Measurements from ENCODE around the gene NDUFA3. TPM values are rescaled to one million over a fixed set of nuclear protein-coding genes. Genes with fewer than 3 reads are reported as not detected.

NDUFA3 gene
- total and polyA plus RNA-seq, 4 donors: 64.9 to 129 (median 70.9) TPM

GRCh38 chr19:54152878-54153524 lies 50.3 kb downstream of the NDUFA3 start:
- Histone ChIP-seq H3K4me3 (ENCODE audit: low read length in 2 of 2) (no peak overlapping the region), H3K36me3 (ENCODE audit: control insufficient read depth in 1 of 2, insufficient read depth in 2 of 2, low read length in 1 of 2) (peaks cover 4 to 11% of the 10 kb centered on the region in 2 donors), H3K9me3 (ENCODE audit: control insufficient read depth, low read length) (no peaks in the 10 kb centered on the region), H3K27me3 (ENCODE audit: control insufficient read depth in 1 of 2, insufficient read depth in 2 of 2, low read length in 1 of 2) (no peaks in the 10 kb centered on the region), H3K4me1 (ENCODE audit: control insufficient read depth in 1 of 2, insufficient read depth in 2 of 2, low read length in 2 of 2) (no peaks in the 10 kb centered on the region), H3K27ac (ENCODE audit: low read depth in 1 of 2, low read length in 2 of 2) (no peak overlapping the region)
- DNase-seq: no peak
- intact Hi-C loops (cut with DNase I): loop anchor here in 1 of 2 donors (10.0 kb wide), 1 partner anchor 302 kb away; no protein-coding TSS in a partner anchor
- WGBS, 2 donors: 84% methylated on average over 25 of the region's 25 CpGs
- ATAC-seq (ENCODE audit: low FRiP score): no peak

GRCh38 chr19:54153731-54154326 lies 51.2 kb downstream of the NDUFA3 start:
- no peaks in the 10 kb centered on the region for H3K4me1 ChIP-seq (ENCODE audit: control insufficient read depth in 1 of 2, insufficient read depth in 2 of 2, low read length in 2 of 2)
- DNase-seq (no peak), ATAC-seq (ENCODE audit: low FRiP score) (no peak)
- 72 to 77% methylated on average over 10 of the region's 10 CpGs for WGBS, 2 donors
- H3K27me3 ChIP-seq (ENCODE audit: control insufficient read depth in 1 of 2, insufficient read depth in 2 of 2, low read length in 1 of 2): no peaks in the 10 kb centered on the region
- H3K27ac ChIP-seq (ENCODE audit: low read depth in 1 of 2, low read length in 2 of 2): no peak overlapping the region
- no peak overlapping the region for H3K4me3 ChIP-seq (ENCODE audit: low read length in 2 of 2)
- intact Hi-C loops (cut with DNase I): loop anchor here in 1 of 2 donors (10.0 kb wide), 1 partner anchor 301 kb away; no protein-coding TSS in a partner anchor
- H3K9me3 ChIP-seq (ENCODE audit: control insufficient read depth, low read length): no peaks in the 10 kb centered on the region
- H3K36me3 ChIP-seq (ENCODE audit: control insufficient read depth in 1 of 2, insufficient read depth in 2 of 2, low read length in 1 of 2): peaks cover 4 to 10% of the 10 kb centered on the region in 2 donors

GRCh38 chr19:54154603-54155345 lies 52.1 kb downstream of the NDUFA3 start:
- no peak overlapping the region for H3K27ac ChIP-seq (ENCODE audit: low read depth in 1 of 2, low read length in 2 of 2)
- peaks cover 4 to 10% of the 10 kb centered on the region in 2 donors for H3K36me3 ChIP-seq (ENCODE audit: control insufficient read depth in 1 of 2, insufficient read depth in 2 of 2, low read length in 1 of 2)
- H3K27me3 ChIP-seq (ENCODE audit: control insufficient read depth in 1 of 2, insufficient read depth in 2 of 2, low read length in 1 of 2): no peaks in the 10 kb centered on the region
- no peak overlapping the region for H3K4me3 ChIP-seq (ENCODE audit: low read length in 2 of 2)
- no peak for ATAC-seq (ENCODE audit: low FRiP score)
- intact Hi-C loops (cut with DNase I): loop anchor here in 1 of 2 donors (10.0 kb wide), 1 partner anchor 300 kb away; no protein-coding TSS in a partner anchor
- H3K4me1 ChIP-seq (ENCODE audit: control insufficient read depth in 1 of 2, insufficient read depth in 2 of 2, low read length in 2 of 2): no peaks in the 10 kb centered on the region
- 67 to 70% methylated on average over 18 of the region's 18 CpGs for WGBS, 2 donors
- no peak for DNase-seq
- no peaks in the 10 kb centered on the region for H3K9me3 ChIP-seq (ENCODE audit: control insufficient read depth, low read length)

GRCh38 chr19:54155694-54156093 lies 53.0 kb downstream of the NDUFA3 start:
- no peak for DNase-seq
- intact Hi-C loops (cut with DNase I): loop anchor here in 1 of 2 donors (10.0 kb wide), 1 partner anchor 299 kb away; no protein-coding TSS in a partner anchor

GRCh38 chr19:54156490-54156889 lies 53.8 kb downstream of the NDUFA3 start:
- WGBS, 2 donors: 70 to 73% methylated on average over 11 of the region's 11 CpGs
- Histone ChIP-seq H3K9me3 (ENCODE audit: control insufficient read depth, low read length) (no peaks in the 10 kb centered on the region), H3K4me1 (ENCODE audit: control insufficient read depth in 1 of 2, insufficient read depth in 2 of 2, low read length in 2 of 2) (no peaks in the 10 kb centered on the region), H3K27ac (ENCODE audit: low read depth in 1 of 2, low read length in 2 of 2) (no peak overlapping the region), H3K27me3 (ENCODE audit: control insufficient read depth in 1 of 2, insufficient read depth in 2 of 2, low read length in 1 of 2) (no peaks in the 10 kb centered on the region), H3K4me3 (ENCODE audit: low read length in 2 of 2) (no peak overlapping the region), H3K36me3 (ENCODE audit: control insufficient read depth in 1 of 2, insufficient read depth in 2 of 2, low read length in 1 of 2) (peaks cover 4 to 10% of the 10 kb centered on the region in 2 donors)
- no peak for ATAC-seq (ENCODE audit: low FRiP score)
- DNase-seq: no peak
- intact Hi-C loops (cut with DNase I): loop anchor here in 1 of 2 donors (10.0 kb wide), 1 partner anchor 298 kb away; no protein-coding TSS in a partner anchor

More at GRCh38 chr19:54155694-54156093, 53.0 kb downstream of the NDUFA3 start:
- Histone ChIP-seq H3K36me3 (ENCODE audit: control insufficient read depth in 1 of 2, insufficient read depth in 2 of 2, low read length in 1 of 2) (peaks cover 4 to 10% of the 10 kb centered on the region in 2 donors), H3K27ac (ENCODE audit: low read depth in 1 of 2, low read length in 2 of 2) (no peak overlapping the region), H3K4me1 (ENCODE audit: control insufficient read depth in 1 of 2, insufficient read depth in 2 of 2, low read length in 2 of 2) (no peaks in the 10 kb centered on the region), H3K4me3 (ENCODE audit: low read length in 2 of 2) (no peak overlapping the region), H3K27me3 (ENCODE audit: control insufficient read depth in 1 of 2, insufficient read depth in 2 of 2, low read length in 1 of 2) (no peaks in the 10 kb centered on the region), H3K9me3 (ENCODE audit: control insufficient read depth, low read length) (no peaks in the 10 kb centered on the region)
- ATAC-seq (ENCODE audit: low FRiP score): no peak
- 50 to 62% methylated on average over 16 to 19 of the region's 19 CpGs for WGBS, 2 donors

GRCh38 chr19:54156953-54157352 lies 54.3 kb downstream of the NDUFA3 start:
- Histone ChIP-seq H3K4me1 (ENCODE audit: control insufficient read depth in 1 of 2, insufficient read depth in 2 of 2, low read length in 2 of 2) (no peaks in the 10 kb centered on the region), H3K36me3 (ENCODE audit: control insufficient read depth in 1 of 2, insufficient read depth in 2 of 2, low read length in 1 of 2) (peaks cover 4 to 10% of the 10 kb centered on the region in 2 donors), H3K9me3 (ENCODE audit: control insufficient read depth, low read length) (no peaks in the 10 kb centered on the region), H3K27me3 (ENCODE audit: control insufficient read depth in 1 of 2, insufficient read depth in 2 of 2, low read length in 1 of 2) (no peaks in the 10 kb centered on the region), H3K4me3 (ENCODE audit: low read length in 2 of 2) (no peak overlapping the region), H3K27ac (ENCODE audit: low read depth in 1 of 2, low read length in 2 of 2) (no peak overlapping the region)
- intact Hi-C loops (cut with DNase I): loop anchor here in 1 of 2 donors (10.0 kb wide), 1 partner anchor 298 kb away; no protein-coding TSS in a partner anchor
- WGBS, 2 donors: 93 to 96% methylated on average over 3 of the region's 3 CpGs
- ATAC-seq (ENCODE audit: low FRiP score) (no peak), DNase-seq (no peak)

Other genes with a start within 250 kb of the NDUFA3 start
- 100 to 1,000 TPM; 234 to 377 TPM for gene MYADM, start 235.0 kb upstream of the NDUFA3 start, total RNA-seq
- gene MYADM, start 235.0 kb upstream of the NDUFA3 start, polyA plus RNA-seq: 100 to 1,000 TPM in 1 of 2 donors, 10 to 100 TPM in 1; 59.2 to 134 TPM
- 1 to 10 TPM in 1 of 2 donors, not detected in 1; 1.2 TPM for gene PRKCG, start 220.7 kb upstream of the NDUFA3 start, total RNA-seq
- gene PRKCG, start 220.7 kb upstream of the NDUFA3 start, polyA plus RNA-seq: not detected
- gene CACNG7, start 193.6 kb upstream of the NDUFA3 start, total RNA-seq: not detected
- gene CACNG7, start 193.6 kb upstream of the NDUFA3 start, polyA plus RNA-seq: not detected
- under 1 TPM; 0.23 to 0.33 TPM for gene CACNG8, start 139.9 kb upstream of the NDUFA3 start, total RNA-seq
- gene CACNG8, start 139.9 kb upstream of the NDUFA3 start, polyA plus RNA-seq: under 1 TPM; under 0.01 to 0.05 TPM
- gene CACNG6, start 111.2 kb upstream of the NDUFA3 start, total RNA-seq: not detected
- gene CACNG6, start 111.2 kb upstream of the NDUFA3 start, polyA plus RNA-seq: under 1 TPM in 1 of 2 donors, not detected in 1; 0.18 TPM
- gene VSTM1, start 39.0 kb upstream of the NDUFA3 start, total RNA-seq: not detected
- gene VSTM1, start 39.0 kb upstream of the NDUFA3 start, polyA plus RNA-seq: not detected
- gene TARM1, start 21.5 kb upstream of the NDUFA3 start, total RNA-seq: not detected
- not detected for gene TARM1, start 21.5 kb upstream of the NDUFA3 start, polyA plus RNA-seq
- 1 to 10 TPM; 4.4 to 6.0 TPM for gene OSCAR, start 2.1 kb upstream of the NDUFA3 start, total RNA-seq
- 1 to 10 TPM in 1 of 2 donors, under 1 TPM in 1; 0.31 to 2.8 TPM for gene OSCAR, start 2.1 kb upstream of the NDUFA3 start, polyA plus RNA-seq
- gene TFPT, start 12.8 kb downstream of the NDUFA3 start, total RNA-seq: 10 to 100 TPM; 12.9 to 17.3 TPM
- gene TFPT, start 12.8 kb downstream of the NDUFA3 start, polyA plus RNA-seq: 10 to 100 TPM in 1 of 2 donors, 1 to 10 TPM in 1; 8.3 to 29.4 TPM
- gene PRPF31, start 12.9 kb downstream of the NDUFA3 start, total RNA-seq: 10 to 100 TPM; 41.5 to 50.4 TPM
- 10 to 100 TPM; 33.8 to 71.2 TPM for gene PRPF31, start 12.9 kb downstream of the NDUFA3 start, polyA plus RNA-seq
- gene CNOT3, start 34.9 kb downstream of the NDUFA3 start, total RNA-seq: 10 to 100 TPM; 33.5 to 35.9 TPM
- gene CNOT3, start 34.9 kb downstream of the NDUFA3 start, polyA plus RNA-seq: 10 to 100 TPM; 10.4 to 54.4 TPM
- gene LENG1, start 56.9 kb downstream of the NDUFA3 start, total RNA-seq: 1 to 10 TPM; 5.7 to 6.0 TPM
- gene LENG1, start 56.9 kb downstream of the NDUFA3 start, polyA plus RNA-seq: 10 to 100 TPM in 1 of 2 donors, 1 to 10 TPM in 1; 7.5 to 10.1 TPM
- 1 to 10 TPM; 1.2 to 7.4 TPM for gene TMC4, start 70.3 kb downstream of the NDUFA3 start, total RNA-seq
- gene TMC4, start 70.3 kb downstream of the NDUFA3 start, polyA plus RNA-seq: 10 to 100 TPM in 1 of 2 donors, under 1 TPM in 1; 0.08 to 15.8 TPM
- 10 to 100 TPM; 31.3 to 40.7 TPM for gene MBOAT7, start 86.7 kb downstream of the NDUFA3 start, total RNA-seq
- gene MBOAT7, start 86.7 kb downstream of the NDUFA3 start, polyA plus RNA-seq: 10 to 100 TPM; 11.9 to 22.0 TPM
- 10 to 100 TPM; 24.6 to 28.1 TPM for gene TSEN34, start 88.5 kb downstream of the NDUFA3 start, total RNA-seq
- 10 to 100 TPM; 21.5 to 46.3 TPM for gene TSEN34, start 88.5 kb downstream of the NDUFA3 start, polyA plus RNA-seq
- gene RPS9, start 98.0 kb downstream of the NDUFA3 start, total RNA-seq: 1,000 to 10,000 TPM in 1 of 2 donors, 100 to 1,000 TPM in 1; 778 to 1,093 TPM
- gene RPS9, start 98.0 kb downstream of the NDUFA3 start, polyA plus RNA-seq: 1,000 to 10,000 TPM; 3,636 to 4,281 TPM
- 10 to 100 TPM; 18.8 to 26.7 TPM for gene LILRB3, start 120.2 kb downstream of the NDUFA3 start, total RNA-seq
- gene LILRB3, start 120.2 kb downstream of the NDUFA3 start, polyA plus RNA-seq: 1 to 10 TPM in 1 of 2 donors, under 1 TPM in 1; 0.61 to 1.9 TPM
- gene LILRA6, start 139.9 kb downstream of the NDUFA3 start, total RNA-seq: 10 to 100 TPM; 13.3 to 14.8 TPM
- 1 to 10 TPM in 1 of 2 donors, under 1 TPM in 1; 0.43 to 4.8 TPM for gene LILRA6, start 139.9 kb downstream of the NDUFA3 start, polyA plus RNA-seq
- 10 to 100 TPM; 15.0 to 48.7 TPM for gene LILRB5, start 154.4 kb downstream of the NDUFA3 start, total RNA-seq
- 1 to 10 TPM; 2.7 to 8.4 TPM for gene LILRB5, start 154.4 kb downstream of the NDUFA3 start, polyA plus RNA-seq
- 10 to 100 TPM; 10.2 to 22.7 TPM for gene LILRB2, start 178.3 kb downstream of the NDUFA3 start, total RNA-seq
- gene LILRB2, start 178.3 kb downstream of the NDUFA3 start, polyA plus RNA-seq: 1 to 10 TPM in 1 of 2 donors, under 1 TPM in 1; 0.38 to 2.0 TPM
- 10 to 100 TPM in 1 of 2 donors, 1 to 10 TPM in 1; 5.5 to 10.8 TPM for gene LILRA5, start 210.3 kb downstream of the NDUFA3 start, total RNA-seq
- 1 to 10 TPM; 1.7 to 3.5 TPM for gene LILRA5, start 210.3 kb downstream of the NDUFA3 start, polyA plus RNA-seq
- gene LILRA4, start 236.3 kb downstream of the NDUFA3 start, total RNA-seq: not detected
- not detected for gene LILRA4, start 236.3 kb downstream of the NDUFA3 start, polyA plus RNA-seq

All from aorta (tissue), 5 donors.